HG03108 (cell line): Measurements from ENCODE around the gene ACSL6.

Experiments used
- ATAC-seq: cut with Tn5 transposase; IDR thresholded peaks from one replicate; pipeline ENCODE4 v1.9.1; 2021; ENCODE audit warnings: moderate library complexity; ENCODE audit not compliant: unreplicated experiment

ACSL6 gene

GRCh38 chr5:132017738-132018625 is 6.5 kb upstream of the ACSL6 start:
- no peak for ATAC-seq

- ATAC-seq: no peak
These were observed 5.9 kb upstream of the ACSL6 start for GRCh38 chr5:132017316-132017715.

GRCh38 chr5:132016721-132017250 is 5.3 kb upstream of the ACSL6 start:
- no peak for ATAC-seq

DNA sequence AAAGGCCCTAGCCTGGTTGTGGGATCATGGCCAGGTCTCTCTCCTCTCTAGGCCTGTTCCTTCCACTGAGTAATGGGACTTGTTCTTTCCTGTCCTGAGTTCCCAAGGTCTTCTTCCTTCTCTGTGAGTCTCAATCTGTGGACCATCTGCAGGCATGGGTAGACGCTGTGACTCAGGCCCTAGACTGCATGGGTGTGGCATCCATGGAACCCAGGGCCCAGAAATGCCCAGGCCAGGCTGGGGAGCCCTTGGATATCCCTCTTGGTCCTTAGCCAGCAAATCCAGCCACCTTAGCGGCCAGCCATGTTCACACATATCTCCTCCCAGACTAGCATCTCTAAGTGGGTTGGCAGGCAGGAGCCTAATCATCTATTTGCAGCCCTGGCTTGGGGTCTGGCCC is 2.3 kb upstream of the ACSL6 start:
- ATAC-seq: no peak

DNA sequence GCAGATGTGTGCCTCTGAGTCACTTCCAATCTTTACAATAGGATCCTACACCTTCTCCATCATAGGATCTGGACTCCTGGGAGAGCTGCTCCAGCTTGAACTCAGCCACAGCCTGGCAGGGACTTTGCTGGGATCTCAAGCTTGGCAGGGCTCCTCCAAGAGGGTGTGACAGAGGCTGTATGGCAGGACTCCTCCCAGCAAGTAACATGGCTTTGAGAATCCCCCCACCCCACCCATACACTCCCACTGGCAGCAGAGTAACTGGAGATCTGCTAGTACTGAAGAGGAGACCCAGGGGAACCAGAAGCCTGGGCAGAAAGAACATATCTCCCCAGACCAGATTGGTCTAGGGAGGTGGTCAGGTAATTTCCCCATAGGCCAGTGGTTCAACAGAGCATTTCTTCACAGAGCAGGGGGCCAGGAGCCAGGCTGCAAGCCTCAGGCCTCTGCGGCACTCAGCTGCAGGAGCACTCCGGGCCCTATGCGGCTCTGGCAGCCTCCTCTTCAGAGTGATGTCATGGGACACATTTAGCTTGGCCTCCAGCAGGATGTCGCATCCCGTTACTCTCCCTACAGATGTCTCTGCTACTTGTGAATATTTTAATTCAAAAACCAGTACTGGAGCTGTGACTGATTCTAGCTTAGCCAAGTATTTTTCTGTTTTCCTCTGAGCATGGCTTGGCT is 1.7 kb upstream of the ACSL6 start:
- ATAC-seq: no peak

- no peak for ATAC-seq
These were observed 1.0 kb upstream of the ACSL6 start for GRCh38 chr5:132012371-132013005.

- no peak for ATAC-seq
These were observed 353 bp downstream of the ACSL6 start for GRCh38 chr5:132010989-132011621.

DNA sequence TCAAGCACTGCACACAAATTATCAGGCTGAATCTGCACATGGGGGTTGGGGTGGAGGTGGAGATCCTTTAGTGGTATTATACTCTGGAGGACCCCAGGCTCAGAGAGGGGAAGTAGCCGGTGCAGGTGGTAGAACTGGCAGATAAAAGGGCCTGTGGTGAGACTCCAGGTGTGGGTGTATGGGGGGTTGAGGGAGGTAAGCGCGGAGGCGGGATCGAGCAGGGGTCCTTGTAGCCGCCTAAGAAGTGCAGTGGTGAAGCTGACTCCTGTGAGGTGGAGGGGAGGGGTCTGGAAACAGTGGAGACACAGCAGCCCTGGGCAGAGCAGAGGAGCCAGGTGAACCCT is 841 bp downstream of the ACSL6 start:
- ATAC-seq: no peak

GRCh38 chr5:132009706-132010405 is 1.6 kb downstream of the ACSL6 start:
- ATAC-seq: no peak

- ATAC-seq: no peak
These were observed 2.3 kb downstream of the ACSL6 start for GRCh38 chr5:132008961-132009680.

DNA sequence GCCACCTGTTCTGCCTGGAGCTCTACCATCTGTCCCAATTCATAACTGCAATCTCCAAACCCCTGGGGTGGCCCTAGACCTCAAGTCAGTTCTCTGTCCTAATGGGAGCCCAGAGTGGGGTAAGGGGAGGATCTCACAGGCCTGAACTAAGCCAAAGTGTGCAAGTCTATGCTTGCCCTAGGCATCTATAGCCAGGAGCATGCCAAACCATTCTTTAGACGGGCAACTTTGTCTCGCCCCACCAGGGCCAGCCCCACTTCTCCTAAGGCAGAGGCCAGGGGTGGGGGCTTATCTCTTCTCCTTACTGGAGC is 3.3 kb downstream of the ACSL6 start:
- ATAC-seq: no peak

GRCh38 chr5:132007399-132008162 is 3.9 kb downstream of the ACSL6 start:
- peak; percentile 60 for ATAC-seq

GRCh38 chr5:132006331-132007120 is 4.9 kb downstream of the ACSL6 start:
- ATAC-seq: no peak

DNA sequence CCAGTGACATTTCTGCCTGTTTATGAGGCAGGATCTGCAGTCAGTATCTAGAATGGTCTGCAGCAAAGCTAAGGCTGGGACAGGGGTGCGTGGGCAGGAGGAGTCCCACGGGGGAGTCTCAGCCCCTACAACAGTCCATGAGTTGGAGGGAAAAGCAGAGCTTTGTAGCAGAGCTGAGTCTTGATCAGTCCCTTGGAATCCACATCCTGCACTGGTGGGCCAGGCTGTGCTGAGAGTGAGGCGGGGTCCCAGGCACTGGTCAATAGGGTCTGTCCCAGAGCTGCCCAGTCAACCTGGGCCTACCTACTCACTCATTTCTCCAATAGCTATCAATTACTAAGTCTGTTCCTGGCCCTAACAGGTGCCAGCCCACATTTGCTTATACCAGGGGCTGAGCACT is 5.9 kb downstream of the ACSL6 start:
- ATAC-seq: no peak

DNA sequence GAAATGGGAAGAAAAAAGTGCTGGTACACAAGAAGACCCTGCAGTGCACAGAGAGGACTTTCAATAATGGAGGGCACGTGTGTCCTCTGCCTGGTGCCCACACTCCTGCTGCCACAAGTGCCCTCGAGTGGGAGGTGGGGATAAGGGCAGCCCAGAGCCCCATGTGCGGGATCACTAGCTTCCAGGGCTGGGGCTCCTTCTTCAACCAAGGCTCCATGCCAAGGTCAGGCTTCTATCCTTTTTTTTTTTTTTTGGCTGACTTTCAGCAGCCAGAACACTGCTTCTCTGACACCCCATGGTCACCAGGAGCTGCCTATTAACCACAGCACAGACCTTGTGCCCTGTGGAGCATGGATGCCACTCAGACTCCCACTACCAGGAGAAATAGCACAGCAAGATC is 7.5 kb downstream of the ACSL6 start:
- no peak for ATAC-seq

- ATAC-seq: no peak
These were observed 8.2 kb downstream of the ACSL6 start for GRCh38 chr5:132003170-132003744.

DNA sequence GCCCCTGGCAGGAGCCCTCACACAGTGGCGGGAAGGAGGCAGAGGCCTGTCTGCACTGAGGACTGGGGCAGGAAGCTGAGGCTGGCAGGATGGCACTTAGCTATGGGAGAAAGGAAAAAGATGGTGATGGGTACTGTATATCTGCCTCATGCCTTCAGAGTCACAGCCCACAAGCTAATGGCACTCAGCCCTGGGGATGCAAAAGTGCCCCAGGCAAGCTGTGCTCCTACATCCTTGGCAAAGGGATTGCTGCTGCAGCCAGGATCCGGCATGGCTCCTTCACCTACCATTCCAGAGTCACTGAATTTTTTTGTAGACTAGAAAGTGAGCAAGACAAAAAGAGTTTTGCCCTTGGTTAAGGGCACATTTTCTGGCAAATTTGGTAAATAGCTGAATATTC is 8.7 kb downstream of the ACSL6 start:
- no peak for ATAC-seq
